ENCODE measurements around the gene APOD. TPM values are rescaled to one million over a fixed set of nuclear protein-coding genes. Genes with fewer than 3 reads are reported as not detected.

APOD gene
- total and polyA plus RNA-seq, 9 of the 15 experiments (the other 6 are each of a cell fraction or from before 2014, with no cell fraction given): 0.18 to 0.50 (median 0.35) TPM; not detected in 1

GRCh38 chr3:195522254-195523023 is 61.3 kb downstream of the APOD start:
- no peak overlapping the region for H3K9ac ChIP-seq (ENCODE audit: insufficient read depth in 1 of 2, low read depth in 2 of 2, low read length in 2 of 2)
- TF ChIP-seq L3MBTL2 (IDR thresholded peaks at IDR 0.05) (no peak), MAZ (CRISPR knock-in tag; conservative IDR thresholded peaks at IDR 0.05 in 1 of 2, IDR thresholded peaks at IDR 0.05 in 1 of 2) (peak in 1 of 2 experiments; percentile 16; a peak in 1 of 4 replicates), TAF15 (IDR thresholded peaks at IDR 0.05; ENCODE audit: low read depth, low read length) (no peak), RAD21 (CRISPR knock-in tag; conservative IDR thresholded peaks at IDR 0.05 in 1 of 2, IDR thresholded peaks at IDR 0.05 in 1 of 2) (peak; percentile 90 to 92), COPS2 (conservative IDR thresholded peaks at IDR 0.05) (no peak), EP400 (IDR thresholded peaks at IDR 0.05) (0 out of 2 replicates have a peak, but pooled peaks have one; percentile 22), BRF1 (IDR thresholded peaks at IDR 0.05; ENCODE audit: borderline replicate concordance, extremely low read depth, insufficient read length) (no peak), ZNF780A (CRISPR knock-in tag; IDR thresholded peaks at IDR 0.05) (no peak), ZNF311 (CRISPR knock-in tag; IDR thresholded peaks at IDR 0.05) (no peak), REST (IDR thresholded peaks at IDR 0.05; ENCODE audit: borderline replicate concordance) (peak; percentile 87), REST (CRISPR knock-in tag; IDR thresholded peaks at IDR 0.05; ENCODE audit: low read depth) (no peak), FOXA3 (CRISPR knock-in tag; conservative IDR thresholded peaks at IDR 0.05 in 1 of 2, IDR thresholded peaks at IDR 0.05 in 1 of 2) (no peak), ARID2 (IDR thresholded peaks at IDR 0.05) (0 out of 2 replicates have a peak, but pooled peaks have one; percentile 25)

More at GRCh38 chr3:195522254-195523023, 61.3 kb downstream of the APOD start:
- Histone ChIP-seq H3K4me1 (replicated peaks in 1 of 2; ENCODE audit: control insufficient read depth in 2 of 2, insufficient read depth in 2 of 2, low read length in 2 of 2) (peaks cover 4 to 5% of the 10 kb centered on the region in 2 experiments; a peak in 1 of 5 replicates), H3K9me3 (replicated peaks; ENCODE audit: control insufficient read depth, insufficient read depth, low read depth, low read length) (no peaks in the 10 kb centered on the region), H3K4me2 (ENCODE audit: insufficient read depth, low read length) (no peak overlapping the region), H2AFZ (ENCODE audit: low read depth, low read length) (no peak overlapping the region), H3K4me3 (no peak overlapping the region), H4K20me1 (replicated peaks; ENCODE audit: control insufficient read depth, insufficient read depth, low read length) (no peaks in the 10 kb centered on the region), H3K9me1 (ENCODE audit: control insufficient read depth, insufficient read depth, low read length) (no peaks in the 10 kb centered on the region), H3K36me3 (ENCODE audit: control insufficient read depth, insufficient read depth, low read length) (peaks cover 37% of the 10 kb centered on the region; the same call in 2 of the 3 replicates), H3K79me2 (ENCODE audit: control insufficient read depth, insufficient read depth, low read length) (peaks cover 2% of the 10 kb centered on the region; the same call in 1 of the 3 replicates), H3K27ac (ENCODE audit: extremely low read depth, low read depth, low read length) (no peak overlapping the region), H3K27me3 (ENCODE audit: control insufficient read depth in 2 of 2, insufficient read depth in 2 of 2, low read length in 2 of 2) (no peaks in the 10 kb centered on the region)
- CTCF ChIA-PET (ENCODE audit: low intra/inter-chr PET ratio): interaction anchor here (0.6 to 4.9 kb wide), 6 partner anchors 8 to 840 kb away, joined by 3 to 112 read pairs (median 4); partner anchors contain the start of gene XXYLT1
- peak; percentile 63 for FAIRE-seq
- ATAC-seq: no peak
- DNase-seq (ENCODE audit: extremely low read depth in 1 of 4, low spot score in 3 of 4): peak; percentile 25 to 51 (median 42)
- in situ Hi-C loops (cut with MboI) (loop anchor here (5.0 to 10.0 kb wide), 2 partner anchors 250 to 838 kb away; partner anchors contain the start of genes FAM43A and XXYLT1), intact Hi-C loops (cut with micrococcal nuclease) (loop anchor here (1.0 to 10.0 kb wide), 3 partner anchors 78 to 840 kb away; partner anchors contain the start of genes ACAP2 and XXYLT1)
- POLR2A ChIA-PET: no interaction called here
- BruUV-seq (replicated peaks): no TSS peak
- WGBS (ENCODE audit: insufficient coverage, low coverage, missing lambda C conversion rate): 51% methylated on average over 6 of the region's 6 CpGs
